ENCODE data around the gene CYP2A7. TPM values are rescaled to one million over a fixed set of nuclear protein-coding genes. Genes with fewer than 3 reads are reported as not detected.
"Not testable (repeated sequence)": the region's sequence is repeated elsewhere in the genome, so short reads cannot be mapped to it uniquely, and the experiment has no call there.

CYP2A7 gene
- total and polyA plus RNA-seq, 2 donors (not counting 1 experiment from before 2014, with no cell fraction given): not detected

GRCh38 chr19:40872209-40872608, 9.8 kb downstream of the CYP2A7 start:
- Histone ChIP-seq H3K4me3 (ENCODE audit: control extremely low read depth in 1 of 5, extremely low read depth in 1 of 5, insufficient read depth in 1 of 5, low read depth in 2 of 5, low read length in 4 of 5) (no peak overlapping the region), H3K27ac (ENCODE audit: low read length in 2 of 2) (no peak overlapping the region), H3K27me3 (replicated peaks in 1 of 4; ENCODE audit: control extremely low read depth in 1 of 4, control insufficient read depth in 3 of 4, insufficient read depth in 4 of 4, low read length in 3 of 4) (peaks cover 0 to 10% (median 2%) of the 10 kb centered on the region in 4 experiments), H3K4me2 (replicated peaks; ENCODE audit: low read depth, low read length, poor library complexity, severe bottlenecking) (no peak overlapping the region), H3K9me3 (ENCODE audit: control extremely low read depth in 1 of 3, control insufficient read depth in 2 of 3, insufficient read depth in 1 of 3, low read length in 2 of 3) (peaks cover 0 to 3% (median 0%) of the 10 kb centered on the region in 3 donors), H3K9ac (ENCODE audit: low read length) (no peak overlapping the region), H3K79me2 (ENCODE audit: control insufficient read depth, insufficient read depth, low read length) (no peaks in the 10 kb centered on the region), H2AFZ (ENCODE audit: insufficient read depth, low read depth, low read length, poor library complexity, severe bottlenecking) (no peak overlapping the region), H3K4me1 (ENCODE audit: control insufficient read depth in 2 of 2, insufficient read depth in 2 of 2, low read length in 2 of 2) (no peaks in the 10 kb centered on the region), H3K36me3 (replicated peaks in 1 of 2; ENCODE audit: control extremely low read depth in 1 of 2, control insufficient read depth in 1 of 2, extremely low read depth in 1 of 2, insufficient read depth in 2 of 2, low read length in 1 of 2) (no peaks in the 10 kb centered on the region), H4K20me1 (ENCODE audit: control insufficient read depth, insufficient read depth, low read length, poor library complexity, severe bottlenecking) (no peaks in the 10 kb centered on the region)
- TF ChIP-seq CTCF (IDR thresholded peaks at IDR 0.05) (no peak), EZH2 (IDR thresholded peaks at IDR 0.05; ENCODE audit: borderline replicate concordance, insufficient read depth, low read depth, low read length, poor library complexity, severe bottlenecking) (no peak)
- ChIA-PET POLR2A (no interaction called here), CTCF (no interaction called here)
- no peak overlapping the region for H3K4me3 Mint-ChIP-seq
- peaks cover 2% of the 10 kb centered on the region for H3K9me3 Mint-ChIP-seq (ENCODE audit: insufficient read depth)
- intact Hi-C loops (cut with micrococcal nuclease): no loop called here
- peaks cover 7% of the 10 kb centered on the region for H3K4me1 Mint-ChIP-seq
- H3K27me3 Mint-ChIP-seq: peaks cover 46% of the 10 kb centered on the region
- ATAC-seq (ENCODE audit: low read depth): no peak
- no peak for DNase-seq
- H3K27ac Mint-ChIP-seq: no peak overlapping the region
- WGBS (ENCODE audit: insufficient coverage): 100% methylated on average over 1 of the region's 2 CpGs

- DNase-seq (no peak), ATAC-seq (ENCODE audit: low read depth) (no peak)
- no peaks in the 10 kb centered on the region for H3K79me2 ChIP-seq (ENCODE audit: control insufficient read depth, insufficient read depth, low read length)
- intact Hi-C loops (cut with micrococcal nuclease): no loop called here
- H3K9ac ChIP-seq (ENCODE audit: low read length): no peak overlapping the region
- H3K4me1 ChIP-seq (ENCODE audit: control insufficient read depth in 2 of 2, insufficient read depth in 2 of 2, low read length in 2 of 2): no peaks in the 10 kb centered on the region
- no peaks in the 10 kb centered on the region for H4K20me1 ChIP-seq (ENCODE audit: control insufficient read depth, insufficient read depth, low read length, poor library complexity, severe bottlenecking)
- no peaks in the 10 kb centered on the region for H3K36me3 ChIP-seq (replicated peaks in 1 of 2; ENCODE audit: control extremely low read depth in 1 of 2, control insufficient read depth in 1 of 2, extremely low read depth in 1 of 2, insufficient read depth in 2 of 2, low read length in 1 of 2)
- no peak overlapping the region for H3K27ac ChIP-seq (ENCODE audit: low read length in 2 of 2)
- H3K27ac Mint-ChIP-seq: no peak overlapping the region
- H3K4me3 Mint-ChIP-seq: no peak overlapping the region
- no peak overlapping the region for H3K4me3 ChIP-seq (ENCODE audit: control extremely low read depth in 1 of 5, extremely low read depth in 1 of 5, insufficient read depth in 1 of 5, low read depth in 2 of 5, low read length in 4 of 5)
- 73% methylated on average over 3 of the region's 7 CpGs for WGBS (ENCODE audit: insufficient coverage)
- CTCF ChIA-PET: no interaction called here
- POLR2A ChIA-PET: no interaction called here
- H3K4me1 Mint-ChIP-seq: no peaks in the 10 kb centered on the region
- H3K27me3 Mint-ChIP-seq: peaks cover 37% of the 10 kb centered on the region
- peaks cover 0 to 6% (median 0%) of the 10 kb centered on the region in 4 experiments for H3K27me3 ChIP-seq (replicated peaks in 1 of 4; ENCODE audit: control extremely low read depth in 1 of 4, control insufficient read depth in 3 of 4, insufficient read depth in 4 of 4, low read length in 3 of 4)
- no peak overlapping the region for H2AFZ ChIP-seq (ENCODE audit: insufficient read depth, low read depth, low read length, poor library complexity, severe bottlenecking)
- TF ChIP-seq EZH2 (IDR thresholded peaks at IDR 0.05; ENCODE audit: borderline replicate concordance, insufficient read depth, low read depth, low read length, poor library complexity, severe bottlenecking) (no peak), CTCF (IDR thresholded peaks at IDR 0.05) (no peak)
- peaks cover 2% of the 10 kb centered on the region for H3K9me3 Mint-ChIP-seq (ENCODE audit: insufficient read depth)
- no peak overlapping the region for H3K4me2 ChIP-seq (replicated peaks; ENCODE audit: low read depth, low read length, poor library complexity, severe bottlenecking)
- no peaks in the 10 kb centered on the region for H3K9me3 ChIP-seq (ENCODE audit: control extremely low read depth in 1 of 3, control insufficient read depth in 2 of 3, insufficient read depth in 1 of 3, low read length in 2 of 3)
Observed at GRCh38 chr19:40867701-40868100, 14.3 kb downstream of the CYP2A7 start.

GRCh38 chr19:40864739-40865496, 17.1 kb downstream of the CYP2A7 start:
- H3K27ac Mint-ChIP-seq; H3K4me3 Mint-ChIP-seq; H3K4me2 ChIP-seq (replicated peaks; ENCODE audit: low read depth, low read length, poor library complexity, severe bottlenecking); intact Hi-C loops (cut with micrococcal nuclease); H3K27ac ChIP-seq (ENCODE audit: low read length in 2 of 2); H3K4me3 ChIP-seq (ENCODE audit: control extremely low read depth in 1 of 5, extremely low read depth in 1 of 5, insufficient read depth in 1 of 5, low read depth in 2 of 5, low read length in 4 of 5); H3K4me1 ChIP-seq (ENCODE audit: control insufficient read depth in 2 of 2, insufficient read depth in 2 of 2, low read length in 2 of 2); ATAC-seq (ENCODE audit: low read depth); H3K9ac ChIP-seq (ENCODE audit: low read length); H3K79me2 ChIP-seq (ENCODE audit: control insufficient read depth, insufficient read depth, low read length); H3K4me1 Mint-ChIP-seq; H3K9me3 ChIP-seq (ENCODE audit: control extremely low read depth in 1 of 3, control insufficient read depth in 2 of 3, insufficient read depth in 1 of 3, low read length in 2 of 3); H3K9me3 Mint-ChIP-seq (ENCODE audit: insufficient read depth); H2AFZ ChIP-seq (ENCODE audit: insufficient read depth, low read depth, low read length, poor library complexity, severe bottlenecking); DNase-seq; H4K20me1 ChIP-seq (ENCODE audit: control insufficient read depth, insufficient read depth, low read length, poor library complexity, severe bottlenecking); H3K36me3 ChIP-seq (replicated peaks in 1 of 2; ENCODE audit: control extremely low read depth in 1 of 2, control insufficient read depth in 1 of 2, extremely low read depth in 1 of 2, insufficient read depth in 2 of 2, low read length in 1 of 2); POLR2A ChIA-PET: not testable (repeated sequence)
- H3K27me3 Mint-ChIP-seq: peaks cover 22% of the 10 kb centered on the region
- no CpG with 5 or more reads among the region's 9 CpGs for WGBS (ENCODE audit: insufficient coverage)
- CTCF ChIA-PET: interaction anchor here (0.7 kb wide), 1 partner anchor 97 kb away, joined by 3 read pairs; no protein-coding TSS in a partner anchor
- H3K27me3 ChIP-seq (replicated peaks in 1 of 4; ENCODE audit: control extremely low read depth in 1 of 4, control insufficient read depth in 3 of 4, insufficient read depth in 4 of 4, low read length in 3 of 4): peaks cover 0 to 10% (median 0%) of the 10 kb centered on the region in 4 experiments
